Measurements from ENCODE around the gene TUBA4A.

The TUBA4A gene

GRCh38 chr2:219229305-219230058 lies 24.2 kb downstream of the TUBA4A start, which contains the start of the genes ANKZF1 and ATG9A:
Gene ANKZF1, plus strand, starts transcription at chr2:219229806. Its CDS starts 452 bp downstream, at chr2:219230258.
Gene ATG9A, minus strand, starts transcription at chr2:219229636. Its CDS starts 1,612 bp downstream, at chr2:219228024.
- peak; percentile 99 for DNase-seq

- no peak for DNase-seq
These were observed 24.8 kb downstream of the TUBA4A start for GRCh38 chr2:219228911-219229304.

GRCh38 chr2:219228041-219228910 lies 25.4 kb downstream of the TUBA4A start:
- no peak for DNase-seq

GRCh38 chr2:219225350-219225749 lies 28.4 kb downstream of the TUBA4A start:
- no peak for DNase-seq

GRCh38 chr2:219223831-219224610 lies 29.7 kb downstream of the TUBA4A start:
- no peak for DNase-seq

- no peak for DNase-seq
These were observed 31.7 kb downstream of the TUBA4A start for GRCh38 chr2:219221957-219222518.

GRCh38 chr2:219220652-219221402 lies 32.9 kb downstream of the TUBA4A start:
- no peak for DNase-seq

GRCh38 chr2:219219784-219220532 lies 33.8 kb downstream of the TUBA4A start:
- no peak for DNase-seq

- DNase-seq = peak; percentile 97
These were observed 34.7 kb downstream of the TUBA4A start, which contains the start of gene ABCB6 for GRCh38 chr2:219218732-219219701. Gene ABCB6, minus strand, starts transcription at chr2:219218958. Its CDS starts 285 bp downstream, at chr2:219218673.

GRCh38 chr2:219218217-219218731 lies 35.4 kb downstream of the TUBA4A start:
- DNase-seq = peak; percentile 85

GRCh38 chr2:219216535-219216915 lies 37.2 kb downstream of the TUBA4A start:
- no peak for DNase-seq

- no peak for DNase-seq
These were observed 37.7 kb downstream of the TUBA4A start for GRCh38 chr2:219215871-219216534.

- no peak for DNase-seq
These were observed 38.9 kb downstream of the TUBA4A start for GRCh38 chr2:219214786-219215185.

- DNase-seq = no peak
These were observed 39.6 kb downstream of the TUBA4A start for GRCh38 chr2:219214141-219214540.

- no peak for DNase-seq
These were observed 40.1 kb downstream of the TUBA4A start for GRCh38 chr2:219213486-219214071.

- DNase-seq = no peak
These were observed 40.7 kb downstream of the TUBA4A start for GRCh38 chr2:219213026-219213415.

GRCh38 chr2:219210886-219211362 lies 42.8 kb downstream of the TUBA4A start:
- no peak for DNase-seq

- no peak for DNase-seq
These were observed 43.4 kb downstream of the TUBA4A start for GRCh38 chr2:219210196-219210885.

All from midbrain (tissue), 1 donor.